HepG2 (cell line): Measurements from ENCODE around the gene EOLA2. TPM values are rescaled to one million over a fixed set of nuclear protein-coding genes. Genes with fewer than 3 reads are reported as not detected.

ENCODE experiments used
- AHR ChIP-seq: IDR thresholded peaks from 2 replicates; pipeline ENCODE4 v1.6.1; 2018; ENCODE audit warnings: missing genetic modification reagents, missing compliant biosample characterization
- DMAP1 ChIP-seq: IDR thresholded peaks from 2 replicates; pipeline ENCODE4 v1.6.1; 2016
- DRAP1 ChIP-seq: IDR thresholded peaks from 2 replicates; pipeline ENCODE4 v1.6.1; 2016; ENCODE audit warnings: missing genetic modification reagents, missing compliant biosample characterization
- DZIP1 ChIP-seq: sonication (generic); formaldehyde crosslinking; IDR thresholded peaks from 2 replicates; pipeline ENCODE4 v1.5.0; 2020; ENCODE audit warnings: mild to moderate bottlenecking, missing genetic modification reagents
- HDAC1 ChIP-seq: sonication (generic); formaldehyde crosslinking; IDR thresholded peaks from 2 replicates; pipeline ENCODE4 v1.5.1; 2020; ENCODE audit warnings: mild to moderate bottlenecking, missing genetic modification reagents
- HNRNPLL ChIP-seq: fragments of 200-400 bp; formaldehyde crosslinking; IDR thresholded peaks from 2 replicates; pipeline ENCODE4 v1.6.1; 2017; ENCODE audit warnings: mild to moderate bottlenecking, low read depth, low read length; ENCODE audit not compliant: poor library complexity, severe bottlenecking
- IRF1 ChIP-seq: sonication (generic); formaldehyde crosslinking; IDR thresholded peaks from 2 replicates; pipeline ENCODE4 v1.4.0; 2020; ENCODE audit warnings: low read depth, mild to moderate bottlenecking, missing genetic modification reagents
- ISL2 ChIP-seq: sonication (generic); formaldehyde crosslinking; IDR thresholded peaks from 2 replicates; pipeline ENCODE4 v1.5.0; 2020; ENCODE audit warnings: missing genetic modification reagents
- KAT7 ChIP-seq: IDR thresholded peaks from 2 replicates; pipeline ENCODE4 v1.6.1; 2018; ENCODE audit warnings: borderline replicate concordance, missing compliant biosample characterization
- KLF12 ChIP-seq: sonication (generic); formaldehyde crosslinking; IDR thresholded peaks from 2 replicates; pipeline ENCODE4 v1.4.0; 2020; ENCODE audit warnings: missing genetic modification reagents, borderline replicate concordance
- MIXL1 ChIP-seq: IDR thresholded peaks from 2 replicates; pipeline ENCODE4 v1.6.1; 2016
- MLXIP ChIP-seq: sonication (generic); formaldehyde crosslinking; IDR thresholded peaks from 2 replicates; pipeline ENCODE4 v1.9.0; 2021; ENCODE audit warnings: missing genetic modification reagents, borderline replicate concordance
- POLR2AphosphoS5 ChIP-seq: IDR thresholded peaks from 2 replicates; pipeline ENCODE4 v1.6.1; 2012; ENCODE audit warnings: low read depth, low read length
- TFAP4 ChIP-seq: sonication (generic); IDR thresholded peaks from 2 replicates; pipeline ENCODE4 v1.6.1; 2016; ENCODE audit warnings: low read depth, borderline replicate concordance
- ZMAT3 ChIP-seq: sonication (generic); formaldehyde crosslinking; conservative IDR thresholded peaks from 2 replicates; pipeline ENCODE4 v1.7.0; 2021; ENCODE audit warnings: missing genetic modification reagents
- ZMAT5 ChIP-seq: sonication (generic); formaldehyde crosslinking; IDR thresholded peaks from 2 replicates; pipeline ENCODE4 v1.5.0; 2020; ENCODE audit warnings: mild to moderate bottlenecking, low read depth, missing genetic modification reagents, borderline replicate concordance
- ZNF552 ChIP-seq: sonication (generic); formaldehyde crosslinking; IDR thresholded peaks from 2 replicates; pipeline ENCODE4 v1.9.0; 2022; ENCODE audit warnings: missing genetic modification reagents, mild to moderate bottlenecking, borderline replicate concordance
- ZNF605 ChIP-seq: sonication (generic); formaldehyde crosslinking; IDR thresholded peaks from 2 replicates; pipeline ENCODE4 v1.8.0; 2022; ENCODE audit warnings: mild to moderate bottlenecking, missing genetic modification reagents
- ZNF614 ChIP-seq: IDR thresholded peaks from 2 replicates; pipeline ENCODE4 v1.6.1; 2018; ENCODE audit warnings: missing biosample characterization, missing genetic modification reagents, inconsistent platforms, borderline replicate concordance
- ZNF7 ChIP-seq: IDR thresholded peaks from 2 replicates; pipeline ENCODE4 v1.6.1; 2016; ENCODE audit warnings: missing biosample characterization, missing genetic modification reagents
- ZNF703 ChIP-seq: sonication (generic); formaldehyde crosslinking; IDR thresholded peaks from 2 replicates; pipeline ENCODE4 v1.5.1; 2020; ENCODE audit warnings: missing genetic modification reagents, mild to moderate bottlenecking, moderate library complexity, borderline replicate concordance
- ZNF792 ChIP-seq: IDR thresholded peaks from 2 replicates; pipeline ENCODE4 v1.6.1; 2016
- polyA plus RNA-seq, 8 experiments: library from polyadenylated mRNA; depleted of rRNA in 3 of 8; stranded (reverse) in 7 of 8; unstranded in 1 of 8; fragments of >200 nt; fragmentation: Illumina TruSeq in 4 of 8; extraction: Trizol in 4 of 8; gene quantifications; 2 replicates each; pipeline versions ENCODE4 v1.2.1 to v1.2.3, GENCODE V29; 2011 to 2016; ENCODE audit warnings: low read depth in 4 of 8, missing spikeins in 1 of 8, mixed read lengths in 1 of 8; ENCODE audit not compliant: insufficient read depth in 1 of 8
- total RNA-seq, 5 experiments: library from RNA; depleted of rRNA; stranded (reverse); fragments of >200 nt; fragmentation: Illumina TruSeq; extraction: Trizol; gene quantifications; 2 replicates each; pipeline ENCODE4 v1.2.3, GENCODE V29; 2016; ENCODE audit warnings: low read depth in 1 of 5

The EOLA2 gene
- total and polyA plus RNA-seq, 2 of the 13 experiments (the other 11 are each of a cell fraction or from before 2014, with no cell fraction given), result 20.4 to 22.0 TPM

- TF ChIP-seq ZNF552 (CRISPR knock-in tag) (no peak), POLR2AphosphoS5 (no peak), DRAP1 (CRISPR knock-in tag) (peak; percentile 41; the same call in 1 of the 2 replicates), ZNF614 (CRISPR knock-in tag) (no peak), ZNF7 (CRISPR knock-in tag) (no peak), DMAP1 (peak; percentile 38; the same call in 1 of the 2 replicates), AHR (CRISPR knock-in tag) (no peak), ZMAT3 (CRISPR knock-in tag) (no peak), DZIP1 (CRISPR knock-in tag) (no peak), KLF12 (CRISPR knock-in tag) (no peak), IRF1 (no peak), HDAC1 (no peak), ZNF605 (CRISPR knock-in tag) (0 out of 2 replicates have a peak, but pooled peaks have one; percentile 47), KAT7 (CRISPR knock-in tag) (no peak), ISL2 (CRISPR knock-in tag) (no peak), ZNF703 (CRISPR knock-in tag) (no peak), MLXIP (no peak), MIXL1 (no peak), HNRNPLL (peak; percentile 50), TFAP4 (peak; percentile 94), ZMAT5 (CRISPR knock-in tag) (no peak), ZNF792 (CRISPR knock-in tag) (0 out of 2 replicates have a peak, but pooled peaks have one; percentile 19)
These were observed 1.8 kb upstream of the EOLA2 start (continued) for GRCh38 chrX:149939905-149940673.
